HG03025 (cell line): ENCODE results near the gene RAB13.

Source experiments
- ATAC-seq: cut with Tn5 transposase; IDR thresholded peaks from one replicate; pipeline ENCODE4 v1.9.1; 2021; ENCODE audit warnings: mild to moderate bottlenecking, moderate library complexity; ENCODE audit not compliant: unreplicated experiment, low FRiP score

The RAB13 gene

GRCh38 chr1:153978274-153978909 lies 7.7 kb downstream of the RAB13 start:
- ATAC-seq: no peak

GRCh38 chr1:153977250-153978240 lies 8.6 kb downstream of the RAB13 start, which contains the start of gene JTB:
TSS of gene JTB (minus strand) at chr1:153977674. CDS start at chr1:153977252, 422 bp downstream.
- ATAC-seq: peak; percentile 59

GRCh38 chr1:153976819-153977249 lies 9.3 kb downstream of the RAB13 start:
- ATAC-seq: no peak

DNA sequence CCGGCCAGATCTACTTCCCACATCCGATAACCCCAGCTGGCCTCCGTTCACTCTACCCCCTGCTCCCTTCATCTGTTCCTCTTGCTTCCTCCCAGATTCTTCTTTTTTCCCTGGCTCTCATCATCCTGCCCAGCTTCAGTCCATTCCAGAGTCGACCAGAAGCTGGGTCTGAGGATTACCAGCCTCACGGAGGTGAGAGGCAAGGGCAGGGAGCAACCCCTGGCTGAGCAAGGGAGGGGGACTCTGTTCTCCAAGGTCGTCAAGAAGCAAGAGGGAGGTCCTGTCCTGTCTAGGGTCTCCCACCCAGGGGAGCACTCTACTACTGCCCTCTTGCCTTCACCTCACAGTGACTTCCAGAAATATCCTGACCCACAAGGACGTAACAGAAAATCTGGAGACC lies 12.6 kb downstream of the RAB13 start:
- ATAC-seq: no peak

DNA sequence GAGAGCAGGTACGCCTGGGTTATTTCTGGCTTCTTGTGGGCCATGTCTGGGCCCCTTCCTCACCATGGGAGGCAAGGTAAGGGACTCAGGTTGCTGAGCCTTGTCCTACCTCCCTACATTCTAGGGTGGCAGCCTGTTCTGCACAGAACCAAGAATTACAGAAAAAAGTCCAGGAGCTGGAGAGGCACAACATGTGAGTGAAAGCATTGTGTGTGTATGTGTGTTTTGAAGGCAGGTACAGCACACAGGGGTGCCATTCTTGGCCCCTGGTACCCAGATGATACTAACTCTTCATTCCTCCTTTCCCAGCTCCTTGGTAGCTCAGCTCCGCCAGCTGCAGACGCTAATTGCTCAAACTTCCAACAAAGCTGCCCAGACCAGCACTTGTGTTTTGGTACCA lies 13.1 kb downstream of the RAB13 start:
- ATAC-seq: no peak

DNA sequence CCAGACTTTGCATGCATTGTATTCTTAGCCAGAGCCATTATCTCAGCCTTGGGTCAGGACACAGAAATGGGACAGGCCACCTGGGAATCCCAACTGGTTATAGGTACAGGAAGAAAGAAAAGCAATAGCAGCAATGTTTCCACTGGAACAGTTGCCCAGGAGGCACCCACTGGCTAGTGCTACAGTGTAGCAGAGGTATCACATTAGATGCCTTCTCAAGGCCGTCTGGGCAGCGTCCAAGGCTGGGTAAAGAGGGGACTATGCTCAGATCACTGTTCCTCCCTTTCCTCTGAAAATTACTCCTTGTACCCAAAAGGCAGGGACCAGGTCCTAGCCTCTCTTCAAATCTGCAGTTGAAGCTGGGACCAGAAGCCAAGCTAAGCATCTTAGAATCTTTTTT lies 15.8 kb downstream of the RAB13 start:
- no peak for ATAC-seq

DNA sequence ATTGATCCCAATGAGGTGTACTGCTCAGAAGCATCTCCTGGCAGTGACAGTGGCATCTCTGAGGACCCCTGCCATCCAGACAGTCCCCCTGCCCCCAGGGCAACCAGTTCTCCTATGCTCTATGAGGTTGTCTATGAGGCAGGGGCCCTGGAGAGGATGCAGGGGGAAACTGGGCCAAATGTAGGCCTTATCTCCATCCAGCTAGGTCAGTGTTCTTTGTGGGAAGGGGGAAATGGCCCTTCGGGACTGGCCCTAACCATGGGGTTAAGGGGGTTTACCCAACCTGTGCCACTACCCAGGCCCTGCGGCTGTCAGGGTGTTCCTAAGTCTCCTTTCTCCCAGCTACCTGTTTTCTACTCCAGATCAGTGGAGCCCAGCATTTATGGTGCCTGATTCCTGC lies 17.2 kb downstream of the RAB13 start:
- ATAC-seq: no peak

GRCh38 chr1:153968408-153968807 lies 17.7 kb downstream of the RAB13 start:
- ATAC-seq: no peak

DNA sequence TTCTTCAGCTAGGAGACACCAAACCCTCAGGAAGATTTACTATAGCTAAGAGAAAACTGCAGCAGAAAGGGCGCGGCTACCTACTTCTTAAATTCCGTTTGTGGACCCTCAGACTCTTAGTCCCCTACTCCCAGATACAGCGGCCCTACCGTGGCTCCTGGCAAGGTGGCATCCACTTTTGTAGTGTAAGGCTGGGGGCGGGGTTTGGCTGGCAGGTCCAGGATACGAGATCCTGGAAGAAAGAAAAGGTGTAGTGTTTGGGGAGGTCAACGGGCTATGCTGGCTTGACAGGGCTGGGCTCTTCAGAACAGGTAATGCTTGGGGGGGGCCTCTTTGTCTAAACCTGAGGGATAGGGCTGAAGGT lies 18.2 kb downstream of the RAB13 start:
- ATAC-seq: no peak

- ATAC-seq: peak; percentile 61
Observed at GRCh38 chr1:153967107-153967999, 18.8 kb downstream of the RAB13 start, which contains the start of gene CREB3L4. TSS of gene CREB3L4 (plus strand) at chr1:153967902. CDS start at chr1:153968526, 624 bp downstream.

DNA sequence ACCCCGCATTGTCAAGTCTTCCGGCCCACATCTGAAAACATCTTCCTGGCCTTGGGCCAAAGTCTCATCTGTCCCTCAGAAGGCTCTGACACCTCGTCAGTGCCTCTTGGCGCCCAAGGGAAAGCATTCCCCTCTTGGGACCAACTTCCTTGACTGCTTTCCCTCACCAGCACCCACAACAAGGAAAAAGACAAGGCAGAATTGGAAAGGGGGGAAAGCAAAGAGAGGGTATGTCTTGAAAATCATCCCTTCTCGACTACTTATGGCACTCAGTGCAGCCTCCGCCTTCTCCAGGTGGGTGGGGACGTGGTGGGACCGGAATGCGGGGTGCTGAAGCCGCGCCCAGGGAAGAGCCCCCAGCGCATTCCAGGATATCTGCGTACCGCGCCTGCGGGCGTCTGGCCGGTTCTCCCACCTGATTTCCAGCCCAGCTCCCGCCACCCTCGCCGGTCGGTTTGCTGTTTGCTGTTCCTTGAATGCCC lies 22.2 kb downstream of the RAB13 start:
- ATAC-seq: no peak

GRCh38 chr1:153963030-153963849 lies 22.9 kb downstream of the RAB13 start, which contains the start of gene SLC39A1:
TSS of gene SLC39A1 (minus strand) at chr1:153963537. CDS start at chr1:153962715, 822 bp downstream.
- peak; percentile 43 for ATAC-seq

- ATAC-seq: no peak
Observed at GRCh38 chr1:153962088-153963029, 23.8 kb downstream of the RAB13 start.

DNA sequence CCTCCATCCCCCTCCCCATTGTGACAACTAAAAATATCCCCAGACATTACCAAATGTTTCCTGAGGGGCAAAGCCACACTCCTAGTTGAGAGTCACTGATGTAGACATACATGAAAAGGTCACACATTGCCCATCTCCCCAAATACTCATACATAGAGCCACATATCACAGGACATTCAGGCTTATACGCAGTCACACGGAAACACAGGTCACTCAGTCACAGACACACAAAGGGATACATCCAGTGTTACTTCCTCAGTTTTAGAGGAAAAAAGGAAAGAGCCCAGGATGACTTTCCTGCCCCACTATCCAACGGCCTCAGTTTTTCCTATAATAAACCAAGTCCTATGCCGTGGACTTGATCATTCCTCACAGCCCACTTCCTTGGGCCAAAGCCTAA lies 24.7 kb downstream of the RAB13 start:
- ATAC-seq: no peak

DNA sequence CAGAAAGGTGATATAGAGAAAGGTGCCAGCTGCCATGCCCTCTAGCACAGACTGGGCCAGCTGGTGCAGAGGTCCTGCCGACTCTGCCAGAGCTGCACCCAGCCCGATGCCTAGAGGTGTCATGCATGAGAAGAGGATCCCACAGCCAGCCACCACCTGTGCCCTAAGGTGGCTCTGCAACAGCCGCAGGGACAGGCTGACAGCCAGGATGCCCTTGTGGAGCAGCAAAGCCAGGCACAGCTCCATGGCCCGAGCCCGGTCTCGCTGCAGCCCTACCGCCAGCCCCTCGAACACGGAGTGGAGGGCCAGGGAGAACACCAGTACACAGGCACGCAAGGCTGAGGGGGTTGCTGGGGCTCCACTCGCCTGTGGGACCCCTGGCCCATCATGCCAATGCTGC lies 25.9 kb downstream of the RAB13 start:
- no peak for ATAC-seq

GRCh38 chr1:153959454-153959853 lies 26.7 kb downstream of the RAB13 start:
- ATAC-seq: no peak

DNA sequence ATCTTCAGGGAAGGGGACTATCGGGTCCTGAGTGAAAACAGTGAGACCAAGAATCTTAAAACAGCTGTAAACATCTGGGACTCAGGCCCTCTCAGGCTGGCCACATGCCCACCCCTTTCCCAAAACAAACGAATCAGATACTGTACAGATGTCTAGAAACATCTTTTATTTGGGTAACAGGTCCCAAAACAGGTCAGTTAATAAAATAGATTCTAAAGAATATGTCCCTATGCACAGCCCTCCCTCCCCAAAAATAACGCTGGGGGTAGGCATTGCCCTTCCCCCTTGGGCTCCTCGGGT lies 27.2 kb downstream of the RAB13 start:
- ATAC-seq: no peak

DNA sequence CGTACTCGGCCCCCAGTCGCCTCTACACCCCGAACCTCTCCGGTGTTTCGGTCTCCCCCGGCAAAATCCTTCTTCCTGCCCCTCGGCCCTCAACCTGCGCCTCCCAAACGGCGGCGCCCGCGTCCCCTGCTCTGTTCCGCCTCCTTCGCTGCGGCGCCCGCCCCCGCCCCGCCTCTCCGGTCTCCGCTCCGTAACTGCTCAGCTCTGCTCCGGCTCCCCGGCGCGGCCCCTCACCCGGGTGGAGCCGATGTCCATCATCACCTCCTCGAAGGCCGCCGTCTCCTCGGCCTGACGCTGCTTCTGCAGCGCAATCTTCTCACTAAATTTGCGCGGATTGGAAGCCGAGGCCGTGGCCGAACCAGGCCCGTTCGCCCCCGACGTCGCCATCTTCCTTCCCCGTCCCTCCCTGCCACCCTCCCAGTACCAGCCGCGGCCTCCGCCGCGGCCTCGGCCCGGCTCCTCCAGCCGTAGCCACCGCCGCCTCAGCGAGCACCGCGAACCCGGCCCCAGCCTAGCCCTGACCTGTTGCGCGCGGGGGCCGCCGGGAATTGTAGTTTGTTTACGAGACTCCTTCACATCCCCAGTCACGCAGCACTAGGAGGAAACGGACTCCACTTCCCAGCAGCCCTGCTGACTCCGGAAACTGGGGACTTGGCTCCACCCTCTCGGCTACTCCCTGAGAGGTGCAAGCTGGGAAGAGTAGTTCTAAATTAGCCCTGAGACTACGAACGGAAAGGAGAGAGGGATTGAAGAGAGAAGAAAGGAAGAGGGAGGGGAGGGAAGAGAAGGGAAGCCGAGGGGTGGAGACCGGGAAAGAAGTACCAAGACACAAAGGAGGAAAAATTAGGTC lies 27.8 kb downstream of the RAB13 start, which contains the start of gene CRTC2:
CRTC2 (minus strand) TSS at position 502 of the 850 bp plus-strand sequence; CDS start at position 387, 115 bp downstream.
- ATAC-seq: peak; percentile 74
